Measurements from ENCODE around the gene RPRD1B. TPM values are rescaled to one million over a fixed set of nuclear protein-coding genes. Genes with fewer than 3 reads are reported as not detected.

RPRD1B gene
- total RNA-seq, 1 donor from 2014 or later, result 29.2 TPM

DNA sequence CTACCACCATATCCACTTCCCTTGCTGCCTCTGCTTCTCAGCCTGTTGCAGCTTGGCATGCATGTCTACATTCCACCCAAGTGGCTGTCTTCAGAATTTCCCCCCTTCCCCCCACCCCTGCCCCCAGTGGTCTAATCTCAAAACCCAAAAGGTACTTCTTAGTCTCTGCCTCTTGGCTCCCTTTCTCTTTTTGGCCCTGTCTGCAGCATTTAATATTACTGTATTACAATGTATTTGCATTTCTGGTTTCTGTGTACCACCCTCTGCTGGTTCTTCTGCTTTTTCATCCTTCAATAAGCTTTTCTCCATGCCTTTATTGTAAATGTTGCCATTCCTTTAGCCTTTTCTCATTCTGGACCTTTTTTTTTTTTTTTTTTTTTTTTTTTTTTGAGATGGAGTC is 43.0 kb downstream of the RPRD1B start:
- no peak for DNase-seq
- H3K27ac Mint-ChIP-seq (ENCODE audit: unreplicated experiment), result no peak overlapping the region
- no peak overlapping the region for H3K4me3 Mint-ChIP-seq (ENCODE audit: unreplicated experiment)
- TF ChIP-seq, protein P1, sequence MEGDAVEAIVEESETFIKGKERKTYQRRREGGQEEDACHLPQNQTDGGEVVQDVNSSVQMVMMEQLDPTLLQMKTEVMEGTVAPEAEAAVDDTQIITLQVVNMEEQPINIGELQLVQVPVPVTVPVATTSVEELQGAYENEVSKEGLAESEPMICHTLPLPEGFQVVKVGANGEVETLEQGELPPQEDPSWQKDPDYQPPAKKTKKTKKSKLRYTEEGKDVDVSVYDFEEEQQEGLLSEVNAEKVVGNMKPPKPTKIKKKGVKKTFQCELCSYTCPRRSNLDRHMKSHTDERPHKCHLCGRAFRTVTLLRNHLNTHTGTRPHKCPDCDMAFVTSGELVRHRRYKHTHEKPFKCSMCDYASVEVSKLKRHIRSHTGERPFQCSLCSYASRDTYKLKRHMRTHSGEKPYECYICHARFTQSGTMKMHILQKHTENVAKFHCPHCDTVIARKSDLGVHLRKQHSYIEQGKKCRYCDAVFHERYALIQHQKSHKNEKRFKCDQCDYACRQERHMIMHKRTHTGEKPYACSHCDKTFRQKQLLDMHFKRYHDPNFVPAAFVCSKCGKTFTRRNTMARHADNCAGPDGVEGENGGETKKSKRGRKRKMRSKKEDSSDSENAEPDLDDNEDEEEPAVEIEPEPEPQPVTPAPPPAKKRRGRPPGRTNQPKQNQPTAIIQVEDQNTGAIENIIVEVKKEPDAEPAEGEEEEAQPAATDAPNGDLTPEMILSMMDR (IDR thresholded peaks at IDR 0.05; ENCODE audit: partially characterized antibody, unreplicated experiment), result no peak
- peaks cover 5% of the 10 kb centered on the region for H3K9me3 Mint-ChIP-seq (ENCODE audit: unreplicated experiment)
- H3K4me1 Mint-ChIP-seq (ENCODE audit: low read depth, unreplicated experiment), result peaks cover 16% of the 10 kb centered on the region
- H3K36me3 Mint-ChIP-seq (ENCODE audit: unreplicated experiment), result peaks cover 17% of the 10 kb centered on the region
- peaks cover 6% of the 10 kb centered on the region for H3K27me3 Mint-ChIP-seq (ENCODE audit: unreplicated experiment)

DNA sequence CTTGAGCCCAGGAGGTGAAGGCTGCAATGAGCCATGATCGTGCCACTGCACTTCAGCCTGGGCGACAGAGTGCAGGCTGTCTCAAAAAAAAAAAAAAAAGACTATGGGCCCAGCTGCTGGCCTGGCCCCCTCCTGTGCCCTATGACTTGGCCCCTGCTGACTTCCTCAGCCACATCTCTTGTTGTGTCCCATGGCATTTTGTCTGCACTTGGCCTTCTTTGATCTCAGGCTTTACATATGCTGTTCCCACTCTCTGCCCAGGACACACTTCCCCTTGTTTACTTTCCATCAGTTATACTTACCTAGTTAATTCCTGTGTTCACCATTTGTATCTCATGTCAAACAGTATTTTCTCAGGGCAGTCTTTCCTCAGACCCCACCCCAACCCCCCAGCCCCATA is 44.5 kb downstream of the RPRD1B start:
- TF ChIP-seq, protein P1 (IDR thresholded peaks at IDR 0.05; ENCODE audit: partially characterized antibody, unreplicated experiment), result no peak
- no peak for DNase-seq
- Mint-ChIP-seq H3K9me3 (ENCODE audit: unreplicated experiment) (peaks cover 5% of the 10 kb centered on the region), H3K4me1 (ENCODE audit: low read depth, unreplicated experiment) (peaks cover 16% of the 10 kb centered on the region), H3K4me3 (ENCODE audit: unreplicated experiment) (no peak overlapping the region), H3K36me3 (ENCODE audit: unreplicated experiment) (peaks cover 10% of the 10 kb centered on the region), H3K27me3 (ENCODE audit: unreplicated experiment) (peaks cover 6% of the 10 kb centered on the region), H3K27ac (ENCODE audit: unreplicated experiment) (no peak overlapping the region)

DNA sequence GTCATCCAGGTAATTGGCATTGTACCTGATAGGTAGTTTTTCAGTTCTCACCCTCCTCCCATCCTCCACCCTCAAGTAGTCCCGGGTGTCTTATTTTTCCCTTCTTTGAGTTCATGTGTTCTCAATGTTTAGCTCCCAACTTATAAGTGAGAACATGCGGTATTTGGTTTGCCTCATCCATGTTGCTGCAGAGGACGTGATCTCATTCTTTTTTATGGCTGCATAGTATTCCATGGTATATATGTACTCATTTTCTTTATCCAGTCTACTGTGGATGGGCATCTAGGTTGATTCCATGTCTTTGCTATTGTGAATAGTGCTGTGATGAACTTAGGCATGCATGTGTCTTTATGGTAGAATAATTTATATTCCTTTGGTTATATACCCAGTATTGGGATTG is 45.8 kb downstream of the RPRD1B start:
- H3K4me1 Mint-ChIP-seq (ENCODE audit: low read depth, unreplicated experiment), result peaks cover 16% of the 10 kb centered on the region
- DNase-seq, result no peak
- H3K4me3 Mint-ChIP-seq (ENCODE audit: unreplicated experiment), result no peak overlapping the region
- peaks cover 5% of the 10 kb centered on the region for H3K9me3 Mint-ChIP-seq (ENCODE audit: unreplicated experiment)
- TF ChIP-seq, protein P1 (IDR thresholded peaks at IDR 0.05; ENCODE audit: partially characterized antibody, unreplicated experiment), result no peak
- no peak overlapping the region for H3K27ac Mint-ChIP-seq (ENCODE audit: unreplicated experiment)
- peaks cover 10% of the 10 kb centered on the region for H3K36me3 Mint-ChIP-seq (ENCODE audit: unreplicated experiment)
- peaks cover 6% of the 10 kb centered on the region for H3K27me3 Mint-ChIP-seq (ENCODE audit: unreplicated experiment)

DNA sequence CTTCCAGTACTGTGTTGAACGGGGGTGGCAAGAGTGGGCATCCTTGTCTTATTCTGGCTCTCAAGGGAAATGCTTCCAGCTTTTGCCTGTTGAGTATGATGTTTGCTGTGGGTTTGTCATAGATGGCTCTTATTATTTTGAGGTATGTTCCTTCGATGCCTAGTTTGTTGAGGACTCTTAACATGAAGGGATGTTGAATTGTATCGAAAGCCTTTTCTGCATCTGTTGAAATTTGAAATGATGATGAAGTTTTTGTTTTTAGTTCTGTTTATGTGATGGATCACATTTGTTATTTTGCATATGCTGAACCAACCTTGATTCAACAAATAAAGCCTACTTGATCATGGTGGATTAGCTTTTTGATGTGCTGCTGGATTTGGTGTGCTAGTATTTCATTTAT is 48.0 kb downstream of the RPRD1B start:
- H3K36me3 Mint-ChIP-seq (ENCODE audit: unreplicated experiment), result peaks cover 10% of the 10 kb centered on the region
- H3K4me1 Mint-ChIP-seq (ENCODE audit: low read depth, unreplicated experiment), result peaks cover 16% of the 10 kb centered on the region
- peaks cover 5% of the 10 kb centered on the region for H3K9me3 Mint-ChIP-seq (ENCODE audit: unreplicated experiment)
- DNase-seq, result no peak
- H3K4me3 Mint-ChIP-seq (ENCODE audit: unreplicated experiment), result no peak overlapping the region
- peaks cover 6% of the 10 kb centered on the region for H3K27me3 Mint-ChIP-seq (ENCODE audit: unreplicated experiment)
- TF ChIP-seq, protein P1 (IDR thresholded peaks at IDR 0.05; ENCODE audit: partially characterized antibody, unreplicated experiment), result no peak
- no peak overlapping the region for H3K27ac Mint-ChIP-seq (ENCODE audit: unreplicated experiment)

DNA sequence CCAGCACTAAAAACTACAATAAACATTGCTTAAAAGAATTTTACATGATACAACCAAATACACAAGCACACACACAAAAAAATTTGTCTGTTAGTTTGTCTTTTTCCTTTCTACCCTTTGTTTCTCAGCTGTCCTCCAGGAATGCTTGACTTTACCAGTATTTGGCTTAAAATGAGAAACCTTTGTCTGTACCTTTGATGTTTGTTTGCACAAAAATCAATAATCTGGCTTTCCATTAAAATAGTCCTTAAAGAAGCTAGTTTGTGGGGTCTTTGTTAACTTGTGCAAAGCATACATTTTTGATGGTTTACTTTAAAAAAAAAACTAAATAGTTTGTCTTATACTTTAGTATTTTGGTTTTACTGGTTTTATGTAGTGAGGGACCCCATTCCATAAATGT is 49.3 kb downstream of the RPRD1B start:
- no peak for DNase-seq
- peaks cover 2% of the 10 kb centered on the region for H3K9me3 Mint-ChIP-seq (ENCODE audit: unreplicated experiment)
- H3K4me3 Mint-ChIP-seq (ENCODE audit: unreplicated experiment), result no peak overlapping the region
- H3K36me3 Mint-ChIP-seq (ENCODE audit: unreplicated experiment), result peaks cover 10% of the 10 kb centered on the region
- TF ChIP-seq, protein P1 (IDR thresholded peaks at IDR 0.05; ENCODE audit: partially characterized antibody, unreplicated experiment), result no peak
- peaks cover 16% of the 10 kb centered on the region for H3K4me1 Mint-ChIP-seq (ENCODE audit: low read depth, unreplicated experiment)
- H3K27me3 Mint-ChIP-seq (ENCODE audit: unreplicated experiment), result peaks cover 8% of the 10 kb centered on the region
- H3K27ac Mint-ChIP-seq (ENCODE audit: unreplicated experiment), result no peak overlapping the region
